Neural progenitor cell (in vitro differentiated cells): ENCODE measurements around the gene CLMP. TPM values are rescaled to one million over a fixed set of nuclear protein-coding genes. Genes with fewer than 3 reads are reported as not detected.

Source experiments
- DNase-seq: peaks from one replicate; pipeline ENCODE4 v3.0.0-alpha.2; 2016; ENCODE audit warnings: low spot score
- H2AFZ ChIP-seq: fragments of 200-600 bp; sonication (generic); replicated peaks from 2 replicates; pipeline ENCODE4 v1.6.1; 2016; ENCODE audit warnings: antibody characterized with exemption
- H3F3A ChIP-seq: fragments of 200-600 bp; sonication (generic); 2 replicates; pipeline ENCODE4 v1.6.1; 2016; ENCODE audit warnings: antibody characterized with exemption, low read depth
- H3K27ac ChIP-seq: fragments of 200-600 bp; sonication (generic); 2 replicates; pipeline ENCODE4 v1.5.1; 2016; ENCODE audit warnings: mild to moderate bottlenecking
- H3K27me3 ChIP-seq: fragments of 200-600 bp; sonication (generic); 2 replicates; pipeline ENCODE4 v1.6.1; 2016; ENCODE audit warnings: mild to moderate bottlenecking, moderate library complexity
- H3K36me3 ChIP-seq: fragments of 200-600 bp; sonication (generic); 2 replicates; pipeline ENCODE4 v1.5.1; 2016
- H3K4me1 ChIP-seq: fragments of 200-600 bp; sonication (generic); 2 replicates; pipeline ENCODE4 v1.6.1; 2016; ENCODE audit warnings: mixed run types
- H3K4me2 ChIP-seq: fragments of 200-600 bp; sonication (generic); 2 replicates; pipeline ENCODE4 v1.6.1; 2016
- H3K4me3 ChIP-seq: fragments of 200-600 bp; sonication (generic); 2 replicates; pipeline ENCODE4 v1.5.1; 2016
- H3K79me2 ChIP-seq: fragments of 200-600 bp; sonication (generic); 2 replicates; pipeline ENCODE4 v1.6.1; 2016; ENCODE audit warnings: low read depth
- H3K9ac ChIP-seq: fragments of 200-600 bp; sonication (generic); 2 replicates; pipeline ENCODE4 v1.6.1; 2016
- H3K9me3 ChIP-seq: fragments of 200-600 bp; sonication (generic); 2 replicates; pipeline ENCODE4 v1.5.1; 2016; ENCODE audit warnings: low read depth
- H4K20me1 ChIP-seq: fragments of 200-600 bp; sonication (generic); 2 replicates; pipeline ENCODE4 v1.6.1; 2016; ENCODE audit warnings: low read depth
- H3K27ac Mint-ChIP-seq: 3 replicates; pipeline ENCODE4 v1.8.0; 2021; ENCODE audit warnings: mixed read lengths
- H3K27me3 Mint-ChIP-seq: 2 replicates; pipeline ENCODE4 v1.8.0; 2022; ENCODE audit warnings: low read depth, mild to moderate bottlenecking, inconsistent platforms, moderate library complexity, mixed read lengths; ENCODE audit not compliant: insufficient read depth
- H3K36me3 Mint-ChIP-seq: 3 replicates; pipeline ENCODE4 v1.8.0; 2021; ENCODE audit warnings: mixed read lengths
- H3K4me1 Mint-ChIP-seq: 3 replicates; pipeline ENCODE4 v1.8.0; 2021; ENCODE audit warnings: mixed read lengths
- H3K4me3 Mint-ChIP-seq: 3 replicates; pipeline ENCODE4 v1.8.0; 2021; ENCODE audit warnings: mild to moderate bottlenecking, moderate library complexity, mixed read lengths
- H3K9me3 Mint-ChIP-seq: 3 replicates; pipeline ENCODE4 v1.8.0; 2020; ENCODE audit warnings: mixed read lengths
- EZH2 ChIP-seq: fragments of 200-600 bp; sonication (generic); IDR thresholded peaks from 2 replicates; pipeline ENCODE4 v1.6.1; 2017; ENCODE audit warnings: antibody characterized with exemption, mild to moderate bottlenecking, moderate library complexity
- EZH2phosphoT487 ChIP-seq: fragments of 200-600 bp; sonication (generic); IDR thresholded peaks from 2 replicates; pipeline ENCODE4 v1.6.1; 2017; ENCODE audit warnings: antibody characterized with exemption
- total RNA-seq: library from RNA; depleted of rRNA; stranded (reverse); fragments of >200 nt; gene quantifications from 2 replicates; pipeline ENCODE4 v1.2.3, GENCODE V29; 2015; ENCODE audit warnings: low replicate concordance
- TF ChIP-seq, protein P1 (sequence below): fragments of 200-600 bp; sonication (generic); IDR thresholded peaks from 2 replicates; pipeline ENCODE4 v1.5.1; 2017; ENCODE audit warnings: antibody characterized with exemption, mild to moderate bottlenecking

Gene CLMP
- total RNA-seq, 1 donor from 2014 or later = 10.7 TPM

DNA sequence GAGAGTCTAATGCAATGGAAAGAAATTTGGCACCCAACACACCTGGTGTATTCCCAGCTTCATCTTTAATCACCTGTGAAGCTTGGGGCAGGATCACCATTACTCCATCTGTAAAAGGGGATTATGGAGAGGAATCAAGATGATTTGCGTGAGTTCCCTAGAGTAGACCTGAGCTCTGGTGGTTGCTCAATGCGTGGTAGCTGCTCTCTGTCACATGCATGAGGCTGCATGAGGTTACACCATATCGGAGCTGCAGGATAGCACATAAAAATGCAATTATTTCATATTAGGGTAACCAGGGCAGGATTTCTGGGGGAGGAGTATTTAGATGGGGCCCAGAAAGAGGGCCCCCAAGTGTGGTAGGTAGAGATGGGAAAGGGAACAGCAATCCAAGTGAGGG is 35.3 kb upstream of the CLMP start:
- Histone ChIP-seq H3K9me3 (no peaks in the 10 kb centered on the region), H2AFZ (no peak overlapping the region), H3K4me1 (peaks cover 12% of the 10 kb centered on the region), H3K4me3 (no peak overlapping the region), H3K79me2 (no peaks in the 10 kb centered on the region), H4K20me1 (no peaks in the 10 kb centered on the region), H3F3A (no peaks in the 10 kb centered on the region), H3K36me3 (no peaks in the 10 kb centered on the region), H3K27ac (no peak overlapping the region), H3K4me2 (no peak overlapping the region), H3K27me3 (no peaks in the 10 kb centered on the region), H3K9ac (no peak overlapping the region)
- Mint-ChIP-seq H3K36me3 (no peaks in the 10 kb centered on the region), H3K27me3 (peaks cover 11% of the 10 kb centered on the region), H3K9me3 (no peaks in the 10 kb centered on the region), H3K27ac (no peak overlapping the region), H3K4me3 (peak overlapping the region; percentile 8), H3K4me1 (peaks cover 39% of the 10 kb centered on the region)
- DNase-seq = no peak
- TF ChIP-seq, protein P1, sequence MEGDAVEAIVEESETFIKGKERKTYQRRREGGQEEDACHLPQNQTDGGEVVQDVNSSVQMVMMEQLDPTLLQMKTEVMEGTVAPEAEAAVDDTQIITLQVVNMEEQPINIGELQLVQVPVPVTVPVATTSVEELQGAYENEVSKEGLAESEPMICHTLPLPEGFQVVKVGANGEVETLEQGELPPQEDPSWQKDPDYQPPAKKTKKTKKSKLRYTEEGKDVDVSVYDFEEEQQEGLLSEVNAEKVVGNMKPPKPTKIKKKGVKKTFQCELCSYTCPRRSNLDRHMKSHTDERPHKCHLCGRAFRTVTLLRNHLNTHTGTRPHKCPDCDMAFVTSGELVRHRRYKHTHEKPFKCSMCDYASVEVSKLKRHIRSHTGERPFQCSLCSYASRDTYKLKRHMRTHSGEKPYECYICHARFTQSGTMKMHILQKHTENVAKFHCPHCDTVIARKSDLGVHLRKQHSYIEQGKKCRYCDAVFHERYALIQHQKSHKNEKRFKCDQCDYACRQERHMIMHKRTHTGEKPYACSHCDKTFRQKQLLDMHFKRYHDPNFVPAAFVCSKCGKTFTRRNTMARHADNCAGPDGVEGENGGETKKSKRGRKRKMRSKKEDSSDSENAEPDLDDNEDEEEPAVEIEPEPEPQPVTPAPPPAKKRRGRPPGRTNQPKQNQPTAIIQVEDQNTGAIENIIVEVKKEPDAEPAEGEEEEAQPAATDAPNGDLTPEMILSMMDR = no peak
- no peak for TF ChIP-seq EZH2

DNA sequence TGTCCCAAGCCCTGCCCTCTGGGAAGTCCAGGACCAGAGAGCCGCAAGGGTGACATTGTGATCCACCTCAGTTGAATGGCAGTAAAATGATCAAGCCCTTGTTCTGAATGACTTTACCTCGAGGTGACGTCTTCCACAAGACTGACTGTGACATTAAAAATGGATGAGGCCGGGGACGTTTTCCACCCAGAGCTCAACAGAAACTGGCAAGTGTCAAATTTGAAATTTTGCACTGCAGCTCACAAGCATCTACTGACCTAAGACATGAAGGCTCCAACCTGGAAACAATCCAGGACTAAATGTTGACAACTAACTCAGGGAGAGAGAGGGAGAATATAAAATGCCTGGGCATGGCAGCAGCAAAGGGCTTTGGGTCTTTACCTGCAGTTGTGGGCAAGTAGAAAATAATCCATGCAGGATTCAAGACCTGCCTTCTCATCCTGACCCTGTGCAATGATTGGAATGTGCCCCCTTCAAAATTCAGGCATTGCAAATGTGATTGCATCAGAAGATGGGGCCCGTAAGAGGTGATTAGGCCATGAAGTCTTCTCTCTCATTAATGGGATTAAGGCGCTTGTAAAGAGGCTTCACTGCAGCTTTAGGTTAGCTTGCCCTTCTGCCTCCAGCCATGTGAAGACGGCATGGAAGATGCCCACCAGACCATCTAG is 33.6 kb upstream of the CLMP start:
- Histone ChIP-seq H4K20me1 (no peaks in the 10 kb centered on the region), H3K9ac (no peak overlapping the region), H3K4me2 (peak overlapping the region; percentile 39), H3K27me3 (no peaks in the 10 kb centered on the region), H3K79me2 (no peaks in the 10 kb centered on the region), H3K4me3 (no peak overlapping the region), H3K36me3 (no peaks in the 10 kb centered on the region), H3K4me1 (peaks cover 12% of the 10 kb centered on the region), H2AFZ (no peak overlapping the region), H3K9me3 (no peaks in the 10 kb centered on the region), H3K27ac (no peak overlapping the region), H3F3A (no peaks in the 10 kb centered on the region)
- H3K27me3 Mint-ChIP-seq = peaks cover 7% of the 10 kb centered on the region
- H3K4me1 Mint-ChIP-seq = peaks cover 35% of the 10 kb centered on the region
- no peaks in the 10 kb centered on the region for H3K36me3 Mint-ChIP-seq
- peak; percentile 40 for DNase-seq
- H3K27ac Mint-ChIP-seq = peak overlapping the region; percentile 51
- H3K4me3 Mint-ChIP-seq = no peak overlapping the region
- TF ChIP-seq EZH2 = no peak
- no peak for TF ChIP-seq EZH2phosphoT487
- TF ChIP-seq, protein P1 = no peak
- no peaks in the 10 kb centered on the region for H3K9me3 Mint-ChIP-seq

DNA sequence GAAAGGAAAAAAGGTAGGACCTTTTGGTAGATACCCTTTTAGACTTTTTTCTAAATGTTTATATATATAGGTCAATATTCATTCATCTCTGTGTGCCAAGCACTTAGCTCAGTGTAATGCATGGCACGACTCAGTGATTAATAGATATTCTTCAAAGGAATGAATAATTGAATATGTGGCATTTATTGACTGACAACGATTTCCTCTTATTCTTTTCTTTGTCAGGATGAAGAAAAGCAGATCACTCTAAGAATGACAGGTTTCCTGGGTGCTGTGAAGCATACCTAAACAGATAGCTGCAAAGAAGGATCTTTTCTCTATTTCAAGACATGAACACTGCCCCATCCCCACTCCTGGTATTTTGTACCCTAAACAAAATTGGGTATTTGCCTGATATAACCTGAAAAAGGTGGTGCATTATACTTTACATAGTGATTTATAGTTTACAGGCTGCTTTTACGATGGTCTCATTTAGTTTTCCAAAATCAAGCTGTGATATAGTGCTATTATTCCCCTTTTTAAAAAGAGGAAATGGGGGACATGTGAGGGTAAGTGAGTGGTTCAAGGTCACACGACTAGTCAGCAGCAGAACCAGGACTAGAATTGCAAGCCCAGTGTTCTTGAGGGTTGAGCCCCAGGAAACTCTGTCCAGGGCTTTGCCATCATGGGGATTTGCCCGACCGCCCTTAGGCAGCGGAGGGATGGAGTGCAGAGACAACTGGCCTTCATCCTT is 32.9 kb upstream of the CLMP start:
- no peak overlapping the region for H3K4me3 Mint-ChIP-seq

More for the DNA sequence above, 32.9 kb upstream of the CLMP start:
- Mint-ChIP-seq H3K27ac (no peak overlapping the region), H3K36me3 (no peaks in the 10 kb centered on the region), H3K9me3 (no peaks in the 10 kb centered on the region), H3K4me1 (peaks cover 28% of the 10 kb centered on the region), H3K27me3 (peaks cover 7% of the 10 kb centered on the region)
- Histone ChIP-seq H3K27me3 (no peaks in the 10 kb centered on the region), H3K4me3 (no peak overlapping the region), H3K79me2 (no peaks in the 10 kb centered on the region), H3K27ac (no peak overlapping the region), H3K4me1 (peaks cover 12% of the 10 kb centered on the region), H2AFZ (no peak overlapping the region), H3K9me3 (no peaks in the 10 kb centered on the region), H3K9ac (no peak overlapping the region), H3F3A (no peaks in the 10 kb centered on the region), H4K20me1 (no peaks in the 10 kb centered on the region), H3K36me3 (no peaks in the 10 kb centered on the region), H3K4me2 (no peak overlapping the region)
- TF ChIP-seq, protein P1 = no peak
- TF ChIP-seq EZH2phosphoT487 (no peak), EZH2 (no peak)
- no peak for DNase-seq
